ENCODE measurements around the gene GNAI2.
A peak's percentile ranks its signal among the peaks of the same experiment; 100 is the strongest.
"Not testable (repeated sequence)": the region's sequence is repeated elsewhere in the genome, so short reads cannot be mapped to it uniquely, and the experiment has no call there.

The GNAI2 gene

GRCh38 chr3:50228184-50228763 is 7.7 kb upstream of the GNAI2 start:
- peak overlapping the region; percentile 89 for H3K27ac Mint-ChIP-seq
- H3K4me1 Mint-ChIP-seq (ENCODE audit: low read depth) = peaks cover 24% of the 10 kb centered on the region
- H3K27me3 Mint-ChIP-seq; H3K36me3 Mint-ChIP-seq; H3K9me3 Mint-ChIP-seq (ENCODE audit: low read depth): not testable (repeated sequence)
- H3K4me3 Mint-ChIP-seq = peak overlapping the region; percentile 94

- Mint-ChIP-seq H3K4me1 (ENCODE audit: low read depth) (peaks cover 26% of the 10 kb centered on the region), H3K9me3 (ENCODE audit: low read depth) (no peaks in the 10 kb centered on the region), H3K36me3 (no peaks in the 10 kb centered on the region), H3K4me3 (no peak overlapping the region), H3K27me3 (no peaks in the 10 kb centered on the region), H3K27ac (no peak overlapping the region)
Observed at GRCh38 chr3:50229490-50229889, 6.5 kb upstream of the GNAI2 start.

- no peaks in the 10 kb centered on the region for H3K36me3 Mint-ChIP-seq
- no peaks in the 10 kb centered on the region for H3K27me3 Mint-ChIP-seq
- no peak overlapping the region for H3K27ac Mint-ChIP-seq
- no peak overlapping the region for H3K4me3 Mint-ChIP-seq
- H3K4me1 Mint-ChIP-seq (ENCODE audit: low read depth) = peaks cover 27% of the 10 kb centered on the region
- no peaks in the 10 kb centered on the region for H3K9me3 Mint-ChIP-seq (ENCODE audit: low read depth)
Observed at GRCh38 chr3:50230104-50230793, 5.8 kb upstream of the GNAI2 start.

- Mint-ChIP-seq H3K36me3 (no peaks in the 10 kb centered on the region), H3K4me1 (ENCODE audit: low read depth) (peaks cover 30% of the 10 kb centered on the region), H3K4me3 (no peak overlapping the region), H3K27me3 (no peaks in the 10 kb centered on the region), H3K27ac (no peak overlapping the region), H3K9me3 (ENCODE audit: low read depth) (no peaks in the 10 kb centered on the region)
Observed at GRCh38 chr3:50230794-50231125, 5.2 kb upstream of the GNAI2 start.

- no peaks in the 10 kb centered on the region for H3K9me3 Mint-ChIP-seq (ENCODE audit: low read depth)
- H3K27ac Mint-ChIP-seq = no peak overlapping the region
- H3K4me1 Mint-ChIP-seq (ENCODE audit: low read depth) = peaks cover 25% of the 10 kb centered on the region
- H3K36me3 Mint-ChIP-seq = no peaks in the 10 kb centered on the region
- no peaks in the 10 kb centered on the region for H3K27me3 Mint-ChIP-seq
- no peak overlapping the region for H3K4me3 Mint-ChIP-seq
Observed at GRCh38 chr3:50231581-50231980, 4.4 kb upstream of the GNAI2 start.

GRCh38 chr3:50232303-50232702 is 3.7 kb upstream of the GNAI2 start:
- H3K36me3 Mint-ChIP-seq = no peaks in the 10 kb centered on the region
- no peaks in the 10 kb centered on the region for H3K9me3 Mint-ChIP-seq (ENCODE audit: low read depth)
- no peak overlapping the region for H3K27ac Mint-ChIP-seq
- peaks cover 21% of the 10 kb centered on the region for H3K4me1 Mint-ChIP-seq (ENCODE audit: low read depth)
- H3K4me3 Mint-ChIP-seq = no peak overlapping the region
- no peaks in the 10 kb centered on the region for H3K27me3 Mint-ChIP-seq

- no peaks in the 10 kb centered on the region for H3K27me3 Mint-ChIP-seq
- no peak overlapping the region for H3K27ac Mint-ChIP-seq
- H3K4me3 Mint-ChIP-seq = no peak overlapping the region
- H3K4me1 Mint-ChIP-seq (ENCODE audit: low read depth) = peaks cover 18% of the 10 kb centered on the region
- no peaks in the 10 kb centered on the region for H3K36me3 Mint-ChIP-seq
- H3K9me3 Mint-ChIP-seq (ENCODE audit: low read depth) = no peaks in the 10 kb centered on the region
Observed at GRCh38 chr3:50233176-50233575, 2.8 kb upstream of the GNAI2 start.

GRCh38 chr3:50236484-50237132 is 604 bp downstream of the GNAI2 start:
- no peaks in the 10 kb centered on the region for H3K36me3 Mint-ChIP-seq
- H3K4me1 Mint-ChIP-seq (ENCODE audit: low read depth) = peaks cover 40% of the 10 kb centered on the region
- no peaks in the 10 kb centered on the region for H3K9me3 Mint-ChIP-seq (ENCODE audit: low read depth)
- H3K27ac Mint-ChIP-seq = peak overlapping the region; percentile 93
- peak overlapping the region; percentile 94 for H3K4me3 Mint-ChIP-seq
- H3K27me3 Mint-ChIP-seq = no peaks in the 10 kb centered on the region

GRCh38 chr3:50237133-50237651 is 1.2 kb downstream of the GNAI2 start:
- H3K4me3 Mint-ChIP-seq = peak overlapping the region; percentile 94
- no peaks in the 10 kb centered on the region for H3K9me3 Mint-ChIP-seq (ENCODE audit: low read depth)
- H3K4me1 Mint-ChIP-seq (ENCODE audit: low read depth) = peaks cover 46% of the 10 kb centered on the region
- H3K27me3 Mint-ChIP-seq = no peaks in the 10 kb centered on the region
- H3K36me3 Mint-ChIP-seq = no peaks in the 10 kb centered on the region
- peak overlapping the region; percentile 93 for H3K27ac Mint-ChIP-seq

- H3K27me3 Mint-ChIP-seq = no peaks in the 10 kb centered on the region
- no peaks in the 10 kb centered on the region for H3K36me3 Mint-ChIP-seq
- peak overlapping the region; percentile 93 for H3K27ac Mint-ChIP-seq
- no peaks in the 10 kb centered on the region for H3K9me3 Mint-ChIP-seq (ENCODE audit: low read depth)
- H3K4me3 Mint-ChIP-seq = peak overlapping the region; percentile 94
- H3K4me1 Mint-ChIP-seq (ENCODE audit: low read depth) = peaks cover 53% of the 10 kb centered on the region
Observed at GRCh38 chr3:50237754-50238548, 1.9 kb downstream of the GNAI2 start.

GRCh38 chr3:50238549-50239026 is 2.6 kb downstream of the GNAI2 start:
- Mint-ChIP-seq H3K27me3 (no peaks in the 10 kb centered on the region), H3K4me1 (ENCODE audit: low read depth) (peaks cover 56% of the 10 kb centered on the region), H3K9me3 (ENCODE audit: low read depth) (no peaks in the 10 kb centered on the region), H3K4me3 (peak overlapping the region; percentile 94), H3K36me3 (no peaks in the 10 kb centered on the region), H3K27ac (peak overlapping the region; percentile 93)

GRCh38 chr3:50239649-50240048 is 3.6 kb downstream of the GNAI2 start:
- H3K36me3 Mint-ChIP-seq = no peaks in the 10 kb centered on the region

GRCh38 chr3:50241163-50241562 is 5.2 kb downstream of the GNAI2 start:
- Mint-ChIP-seq H3K27me3 (no peaks in the 10 kb centered on the region), H3K36me3 (no peaks in the 10 kb centered on the region), H3K27ac (peak overlapping the region; percentile 90), H3K4me1 (ENCODE audit: low read depth) (peaks cover 67% of the 10 kb centered on the region), H3K4me3 (peak overlapping the region; percentile 8), H3K9me3 (ENCODE audit: low read depth) (no peaks in the 10 kb centered on the region)

More at GRCh38 chr3:50239649-50240048, 3.6 kb downstream of the GNAI2 start:
- Mint-ChIP-seq H3K9me3 (ENCODE audit: low read depth) (no peaks in the 10 kb centered on the region), H3K4me1 (ENCODE audit: low read depth) (peaks cover 63% of the 10 kb centered on the region), H3K27ac (peak overlapping the region; percentile 84), H3K4me3 (peak overlapping the region; percentile 94), H3K27me3 (no peaks in the 10 kb centered on the region)

- H3K27me3 Mint-ChIP-seq = no peaks in the 10 kb centered on the region
- peaks cover 72% of the 10 kb centered on the region for H3K4me1 Mint-ChIP-seq (ENCODE audit: low read depth)
- no peaks in the 10 kb centered on the region for H3K9me3 Mint-ChIP-seq (ENCODE audit: low read depth)
- H3K36me3 Mint-ChIP-seq = no peaks in the 10 kb centered on the region
- peak overlapping the region; percentile 40 for H3K4me3 Mint-ChIP-seq
- peak overlapping the region; percentile 96 for H3K27ac Mint-ChIP-seq
Observed at GRCh38 chr3:50241713-50242380, 5.8 kb downstream of the GNAI2 start.
